ENCODE results near the gene CR1. TPM values are rescaled to one million over a fixed set of nuclear protein-coding genes. Genes with fewer than 3 reads are reported as not detected.

CR1 gene
- total RNA-seq, 1 donor from 2014 or later: not detected

- Histone ChIP-seq H3K27ac (no peak overlapping the region), H3K4me1 (peaks cover 13% of the 10 kb centered on the region), H2AFZ (replicated peaks) (no peak overlapping the region), H3K4me2 (no peak overlapping the region), H3K79me2 (ENCODE audit: low read depth) (no peaks in the 10 kb centered on the region), H3F3A (ENCODE audit: low read depth) (no peaks in the 10 kb centered on the region), H3K36me3 (no peaks in the 10 kb centered on the region), H3K9me3 (ENCODE audit: low read depth) (no peaks in the 10 kb centered on the region), H4K20me1 (ENCODE audit: low read depth) (no peaks in the 10 kb centered on the region), H3K4me3 (no peak overlapping the region), H3K27me3 (no peaks in the 10 kb centered on the region), H3K9ac (no peak overlapping the region)
- no peaks in the 10 kb centered on the region for H3K9me3 Mint-ChIP-seq
- H3K4me3 Mint-ChIP-seq: no peak overlapping the region
- DNase-seq (ENCODE audit: low spot score): no peak
- H3K27ac Mint-ChIP-seq: no peak overlapping the region
- H3K36me3 Mint-ChIP-seq: no peaks in the 10 kb centered on the region
- no peaks in the 10 kb centered on the region for H3K4me1 Mint-ChIP-seq
- TF ChIP-seq CTCF (IDR thresholded peaks at IDR 0.05) (no peak), EZH2 (IDR thresholded peaks at IDR 0.05) (no peak)
- H3K27me3 Mint-ChIP-seq (ENCODE audit: insufficient read depth, low read depth): no peaks in the 10 kb centered on the region
These were observed 131.0 kb downstream of the CR1 start for GRCh38 chr1:207626972-207627337.

DNA sequence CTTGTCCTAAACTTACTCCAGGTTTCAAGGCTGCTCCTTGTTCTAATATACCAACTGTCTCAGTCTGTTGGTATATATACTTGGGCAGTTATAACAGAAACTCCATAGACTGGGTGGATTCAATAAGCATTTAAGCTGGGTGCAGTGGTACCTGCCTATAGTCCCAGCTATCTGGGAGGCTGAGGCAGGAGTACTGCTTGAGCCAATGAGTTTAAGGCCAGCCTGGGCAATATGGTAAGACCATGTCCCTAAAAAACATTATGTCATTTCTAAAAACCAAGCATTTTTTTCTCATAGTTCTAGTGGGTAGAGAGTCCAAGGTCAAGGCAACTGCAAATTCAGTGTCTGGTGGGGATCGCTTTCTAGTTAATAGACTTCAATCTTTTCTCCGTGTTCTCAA, 131.5 kb downstream of the CR1 start:
- Histone ChIP-seq H3K27me3 (no peaks in the 10 kb centered on the region), H3K79me2 (ENCODE audit: low read depth) (no peaks in the 10 kb centered on the region), H3F3A (ENCODE audit: low read depth) (no peaks in the 10 kb centered on the region), H3K4me3 (no peak overlapping the region), H3K36me3 (no peaks in the 10 kb centered on the region), H4K20me1 (ENCODE audit: low read depth) (no peaks in the 10 kb centered on the region), H3K27ac (no peak overlapping the region), H3K4me1 (peaks cover 13% of the 10 kb centered on the region), H3K9me3 (ENCODE audit: low read depth) (no peaks in the 10 kb centered on the region), H3K9ac (no peak overlapping the region), H3K4me2 (no peak overlapping the region), H2AFZ (replicated peaks) (no peak overlapping the region)
- no peak for DNase-seq (ENCODE audit: low spot score)
- Mint-ChIP-seq H3K27ac (no peak overlapping the region), H3K4me3 (no peak overlapping the region), H3K27me3 (ENCODE audit: insufficient read depth, low read depth) (no peaks in the 10 kb centered on the region), H3K36me3 (no peaks in the 10 kb centered on the region), H3K9me3 (no peaks in the 10 kb centered on the region), H3K4me1 (no peaks in the 10 kb centered on the region)
- TF ChIP-seq EZH2 (IDR thresholded peaks at IDR 0.05) (no peak), EZH2phosphoT487 (IDR thresholded peaks at IDR 0.05) (no peak), CTCF (IDR thresholded peaks at IDR 0.05) (no peak)

DNA sequence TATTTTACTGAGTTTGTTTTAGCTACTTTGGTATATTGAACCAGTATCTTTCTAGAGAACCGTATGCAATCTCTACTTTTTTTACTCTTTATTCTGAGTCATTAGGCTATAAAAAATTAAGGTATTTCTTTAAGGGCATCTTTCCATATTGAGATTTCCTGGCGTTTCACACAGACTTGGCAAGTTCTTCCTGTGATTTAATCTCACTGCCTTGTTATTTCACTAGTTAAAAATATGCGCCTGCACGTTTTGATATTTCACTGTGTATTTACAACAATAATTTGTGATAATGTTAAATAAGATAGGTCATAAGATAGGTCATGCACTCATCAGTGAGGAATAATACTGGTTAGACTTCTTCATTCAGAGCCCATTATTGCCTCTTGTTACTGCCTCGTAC, 132.8 kb downstream of the CR1 start:
- Histone ChIP-seq H3K4me2 (no peak overlapping the region), H3K36me3 (no peaks in the 10 kb centered on the region), H3K79me2 (ENCODE audit: low read depth) (no peaks in the 10 kb centered on the region), H3K4me3 (no peak overlapping the region), H3K27me3 (no peaks in the 10 kb centered on the region), H3K4me1 (peaks cover 13% of the 10 kb centered on the region), H3F3A (ENCODE audit: low read depth) (no peaks in the 10 kb centered on the region), H3K9me3 (ENCODE audit: low read depth) (no peaks in the 10 kb centered on the region), H2AFZ (replicated peaks) (no peak overlapping the region), H4K20me1 (ENCODE audit: low read depth) (no peaks in the 10 kb centered on the region), H3K27ac (no peak overlapping the region), H3K9ac (no peak overlapping the region)
- Mint-ChIP-seq H3K36me3 (no peaks in the 10 kb centered on the region), H3K9me3 (no peaks in the 10 kb centered on the region), H3K4me1 (no peaks in the 10 kb centered on the region), H3K27me3 (ENCODE audit: insufficient read depth, low read depth) (no peaks in the 10 kb centered on the region), H3K27ac (no peak overlapping the region), H3K4me3 (no peak overlapping the region)
- DNase-seq (ENCODE audit: low spot score): no peak
- no peak for TF ChIP-seq CTCF (IDR thresholded peaks at IDR 0.05)
- no peak for TF ChIP-seq EZH2 (IDR thresholded peaks at IDR 0.05)
- TF ChIP-seq EZH2phosphoT487 (IDR thresholded peaks at IDR 0.05): no peak

DNA sequence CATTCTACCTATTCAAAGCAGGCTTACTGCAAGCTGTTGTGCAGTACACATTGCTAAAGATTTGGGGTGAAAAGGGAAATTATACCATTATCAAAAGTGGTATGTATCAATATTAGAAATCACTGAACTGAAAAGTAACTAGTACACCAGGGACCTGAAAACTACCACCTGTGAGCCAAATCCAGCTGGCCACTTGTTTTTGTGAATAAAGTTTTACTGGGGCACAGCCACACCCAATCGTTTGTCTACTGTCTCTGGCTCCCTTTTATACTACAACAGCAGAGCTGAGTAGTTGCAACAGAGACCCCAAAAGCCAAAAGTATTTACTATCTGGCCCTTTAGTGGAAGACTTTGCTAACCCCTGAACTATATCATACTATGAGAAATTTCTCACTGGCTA, 135.2 kb downstream of the CR1 start:
- Mint-ChIP-seq H3K4me3 (no peak overlapping the region), H3K27ac (no peak overlapping the region), H3K9me3 (no peaks in the 10 kb centered on the region), H3K4me1 (peaks cover 12% of the 10 kb centered on the region), H3K36me3 (no peaks in the 10 kb centered on the region), H3K27me3 (ENCODE audit: insufficient read depth, low read depth) (no peaks in the 10 kb centered on the region)
- Histone ChIP-seq H3K4me2 (peak overlapping the region; percentile 45), H3K27me3 (no peaks in the 10 kb centered on the region), H3K27ac (no peak overlapping the region), H3K4me1 (peaks cover 24% of the 10 kb centered on the region), H3K79me2 (ENCODE audit: low read depth) (no peaks in the 10 kb centered on the region), H4K20me1 (ENCODE audit: low read depth) (no peaks in the 10 kb centered on the region), H3K9ac (no peak overlapping the region), H3K36me3 (no peaks in the 10 kb centered on the region), H3K9me3 (ENCODE audit: low read depth) (no peaks in the 10 kb centered on the region), H2AFZ (replicated peaks) (peak overlapping the region; percentile 93), H3F3A (ENCODE audit: low read depth) (no peaks in the 10 kb centered on the region), H3K4me3 (no peak overlapping the region)
- DNase-seq (ENCODE audit: low spot score): no peak
- TF ChIP-seq CTCF (IDR thresholded peaks at IDR 0.05) (no peak), EZH2phosphoT487 (IDR thresholded peaks at IDR 0.05) (no peak), EZH2 (IDR thresholded peaks at IDR 0.05) (no peak)

Measured in neural progenitor cell (in vitro differentiated cells).